Cardiac muscle cell (in vitro differentiated cells and primary cell): ENCODE measurements around the gene TCERG1. TPM values are rescaled to one million over a fixed set of nuclear protein-coding genes. Genes with fewer than 3 reads are reported as not detected.

Experiments used
- DNase-seq, 2 donors: peaks; one replicate each; pipeline versions ENCODE4 v3.0.0 to v3.0.0-alpha.2; 2010 to 2017; ENCODE audit warnings: low read depth in 1 of 2, low spot score in 1 of 2
- H3K27ac ChIP-seq: fragments of 200-600 bp; sonication (generic); 2 replicates; pipeline ENCODE4 v1.5.1; 2016
- H3K27me3 ChIP-seq: fragments of 200-600 bp; sonication (generic); 2 replicates; pipeline ENCODE4 v1.6.0; 2016; ENCODE audit warnings: control low read depth
- H3K36me3 ChIP-seq: fragments of 200-600 bp; sonication (generic); 2 replicates; pipeline ENCODE4 v1.5.1; 2016; ENCODE audit warnings: control low read depth
- H3K4me1 ChIP-seq: fragments of 200-600 bp; sonication (generic); 2 replicates; pipeline ENCODE4 v1.8.1; 2017; ENCODE audit warnings: low read depth, mild to moderate bottlenecking, mixed run types
- H3K4me3 ChIP-seq: fragments of 200-600 bp; sonication (generic); 2 replicates; pipeline ENCODE4 v1.5.1; 2016; ENCODE audit warnings: mild to moderate bottlenecking
- H3K9me3 ChIP-seq: fragments of 200-600 bp; sonication (generic); 2 replicates; pipeline ENCODE4 v1.5.1; 2017; ENCODE audit warnings: low read depth, mild to moderate bottlenecking, control low read depth
- CTCF ChIP-seq: IDR thresholded peaks from 2 replicates; pipeline ENCODE4 v1.5.1; 2012; ENCODE audit warnings: low read depth, mild to moderate bottlenecking, low read length
- polyA plus RNA-seq: library from polyadenylated mRNA; unstranded; fragments of >200 nt; fragmentation: Nextera tagmentation; extraction: Ambion mirVana; gene quantifications from 2 replicates; pipeline ENCODE4 v1.2.1, GENCODE V29; 2016
- total RNA-seq: library from RNA; depleted of rRNA; stranded (reverse); fragments of >200 nt; gene quantifications from 2 replicates; pipeline ENCODE4 v1.2.3, GENCODE V29; 2016

Gene TCERG1
- total and polyA plus RNA-seq, 2 experiments from 2014 or later, result 80.8 to 122 TPM

GRCh38 chr5:146426305-146426704 is 20.8 kb upstream of the TCERG1 start:
- TF ChIP-seq CTCF, result no peak
- DNase-seq, result no peak
- Histone ChIP-seq H3K27me3 (peaks cover 20% of the 10 kb centered on the region), H3K9me3 (no peaks in the 10 kb centered on the region), H3K4me1 (no peaks in the 10 kb centered on the region), H3K4me3 (no peak overlapping the region), H3K27ac (no peak overlapping the region), H3K36me3 (no peaks in the 10 kb centered on the region)

- Histone ChIP-seq H3K27me3 (peaks cover 20% of the 10 kb centered on the region), H3K4me1 (no peaks in the 10 kb centered on the region), H3K27ac (no peak overlapping the region), H3K4me3 (no peak overlapping the region), H3K36me3 (no peaks in the 10 kb centered on the region), H3K9me3 (no peaks in the 10 kb centered on the region)
- TF ChIP-seq CTCF, result peak; percentile 61
- peak; percentile 60 to 64 for DNase-seq
These were observed 20.1 kb upstream of the TCERG1 start for GRCh38 chr5:146426853-146427618.

- no peak overlapping the region for H3K27ac ChIP-seq
- TF ChIP-seq CTCF, result no peak
- H3K27me3 ChIP-seq, result peaks cover 17% of the 10 kb centered on the region
- no peaks in the 10 kb centered on the region for H3K9me3 ChIP-seq
- H3K4me1 ChIP-seq, result no peaks in the 10 kb centered on the region
- H3K36me3 ChIP-seq, result no peaks in the 10 kb centered on the region
- no peak overlapping the region for H3K4me3 ChIP-seq
- DNase-seq, result no peak
These were observed 19.5 kb upstream of the TCERG1 start for GRCh38 chr5:146427619-146427997.

GRCh38 chr5:146428658-146429057 is 18.5 kb upstream of the TCERG1 start:
- no peaks in the 10 kb centered on the region for H3K4me1 ChIP-seq
- H3K27me3 ChIP-seq, result peaks cover 16% of the 10 kb centered on the region
- no peak overlapping the region for H3K4me3 ChIP-seq
- TF ChIP-seq CTCF, result no peak
- DNase-seq, result no peak
- H3K9me3 ChIP-seq, result no peaks in the 10 kb centered on the region
- H3K27ac ChIP-seq, result no peak overlapping the region
- no peaks in the 10 kb centered on the region for H3K36me3 ChIP-seq

- DNase-seq, result no peak
- Histone ChIP-seq H3K9me3 (no peaks in the 10 kb centered on the region), H3K4me3 (no peak overlapping the region), H3K4me1 (no peaks in the 10 kb centered on the region), H3K36me3 (no peaks in the 10 kb centered on the region), H3K27ac (no peak overlapping the region), H3K27me3 (peaks cover 10% of the 10 kb centered on the region)
- no peak for TF ChIP-seq CTCF
These were observed 6.8 kb upstream of the TCERG1 start for GRCh38 chr5:146440353-146440752.
